RWPE1 (cell line): ENCODE measurements around the gene LATS2.

Experiments
- CTCF ChIA-PET: fragments of 350-600 bp; sonication (Branson Sonifier 250); formaldehyde crosslinking; extraction: SDS; loops from one replicate; lab custom pipeline; 2021; lab: Yijun Ruan, JAX
- POLR2A ChIA-PET: fragments of 400-600 bp; formaldehyde crosslinking; extraction: SDS; loops from one replicate; lab custom pipeline; 2020; ENCODE audit warnings: antibody characterized with exemption; ENCODE audit not compliant: low non-redundant PET; lab: Yijun Ruan, JAX
- DNase-seq: peaks from one replicate; pipeline ENCODE4 v3.0.0; 2012; ENCODE audit warnings: low spot score
- H3K27ac ChIP-seq: fragments of 450-650 bp; 2 replicates; pipeline ENCODE4 v1.5.1; 2017
- TF ChIP-seq, protein P1 (sequence below): fragments of 450-650 bp; conservative IDR thresholded peaks from 2 replicates; pipeline ENCODE4 v1.5.1; 2017; ENCODE audit warnings: low read depth, mild to moderate bottlenecking

Gene LATS2

DNA sequence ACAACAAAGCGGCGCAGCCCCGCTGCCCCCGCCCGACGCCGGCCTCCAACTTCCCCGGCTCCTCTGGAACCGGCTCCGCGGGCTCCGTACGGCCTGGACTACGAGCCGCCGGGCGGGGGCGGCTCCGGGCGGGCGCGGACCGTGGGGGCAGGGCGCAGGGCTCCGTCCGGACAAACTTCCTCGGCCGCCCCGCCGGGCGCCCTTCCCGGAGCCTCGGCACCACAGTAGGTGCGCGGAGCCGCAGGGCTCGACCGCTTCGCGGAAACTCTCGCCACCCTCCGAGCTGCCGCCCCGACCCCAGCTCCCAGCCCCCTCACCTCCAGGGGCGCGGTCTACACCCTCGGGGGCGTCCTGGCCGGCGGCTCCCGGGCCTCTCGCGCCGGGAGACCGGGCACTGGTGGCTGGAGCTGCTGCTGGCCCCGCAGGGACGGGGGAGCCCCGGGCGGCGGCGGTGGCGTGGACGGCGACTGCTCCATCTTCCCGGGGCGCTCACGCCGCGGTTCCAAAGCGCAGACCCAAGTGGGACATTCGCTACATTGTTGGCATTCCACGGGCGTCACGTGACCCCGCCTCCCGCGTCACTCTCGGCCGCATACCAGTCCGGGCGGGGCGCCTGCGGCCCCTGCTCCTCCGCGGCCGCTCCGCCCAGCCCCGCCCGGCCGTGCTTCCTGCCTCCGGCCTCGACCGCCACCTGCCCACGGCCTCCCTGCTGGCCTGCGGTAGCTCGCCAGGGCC, at the start of gene LATS2:
LATS2 (minus strand) TSS at position 558 of the 735 bp plus-strand sequence. CDS start 15,560 bp downstream, outside the sequence.
- peak within 1 kb of the TSS; percentile 93 for H3K27ac ChIP-seq
- TF ChIP-seq, protein P1, sequence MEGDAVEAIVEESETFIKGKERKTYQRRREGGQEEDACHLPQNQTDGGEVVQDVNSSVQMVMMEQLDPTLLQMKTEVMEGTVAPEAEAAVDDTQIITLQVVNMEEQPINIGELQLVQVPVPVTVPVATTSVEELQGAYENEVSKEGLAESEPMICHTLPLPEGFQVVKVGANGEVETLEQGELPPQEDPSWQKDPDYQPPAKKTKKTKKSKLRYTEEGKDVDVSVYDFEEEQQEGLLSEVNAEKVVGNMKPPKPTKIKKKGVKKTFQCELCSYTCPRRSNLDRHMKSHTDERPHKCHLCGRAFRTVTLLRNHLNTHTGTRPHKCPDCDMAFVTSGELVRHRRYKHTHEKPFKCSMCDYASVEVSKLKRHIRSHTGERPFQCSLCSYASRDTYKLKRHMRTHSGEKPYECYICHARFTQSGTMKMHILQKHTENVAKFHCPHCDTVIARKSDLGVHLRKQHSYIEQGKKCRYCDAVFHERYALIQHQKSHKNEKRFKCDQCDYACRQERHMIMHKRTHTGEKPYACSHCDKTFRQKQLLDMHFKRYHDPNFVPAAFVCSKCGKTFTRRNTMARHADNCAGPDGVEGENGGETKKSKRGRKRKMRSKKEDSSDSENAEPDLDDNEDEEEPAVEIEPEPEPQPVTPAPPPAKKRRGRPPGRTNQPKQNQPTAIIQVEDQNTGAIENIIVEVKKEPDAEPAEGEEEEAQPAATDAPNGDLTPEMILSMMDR = 0 out of 2 replicates have a peak, but pooled peaks have one; percentile 15
- POLR2A ChIA-PET = no interaction called here
- CTCF ChIA-PET = interaction anchor here (0.6 kb wide), 1 partner anchor 412 kb away, joined by 3 read pairs; no protein-coding TSS in a partner anchor
- peak; percentile 92 for DNase-seq

- TF ChIP-seq, protein P1 = no peak
- H3K27ac ChIP-seq = no peak overlapping the region
- no peak for DNase-seq
- ChIA-PET POLR2A (no interaction called here), CTCF (interaction anchor here (0.7 kb wide), 1 partner anchor 183 kb away, joined by 4 read pairs; no protein-coding TSS in a partner anchor)
These were observed 47.8 kb upstream of the LATS2 start for GRCh38 chr13:21109168-21109567.

GRCh38 chr13:21106089-21106488, 44.7 kb upstream of the LATS2 start:
- CTCF ChIA-PET = no interaction called here
- POLR2A ChIA-PET = no interaction called here
- no peak overlapping the region for H3K27ac ChIP-seq
- TF ChIP-seq, protein P1 = no peak
- DNase-seq = no peak

DNA sequence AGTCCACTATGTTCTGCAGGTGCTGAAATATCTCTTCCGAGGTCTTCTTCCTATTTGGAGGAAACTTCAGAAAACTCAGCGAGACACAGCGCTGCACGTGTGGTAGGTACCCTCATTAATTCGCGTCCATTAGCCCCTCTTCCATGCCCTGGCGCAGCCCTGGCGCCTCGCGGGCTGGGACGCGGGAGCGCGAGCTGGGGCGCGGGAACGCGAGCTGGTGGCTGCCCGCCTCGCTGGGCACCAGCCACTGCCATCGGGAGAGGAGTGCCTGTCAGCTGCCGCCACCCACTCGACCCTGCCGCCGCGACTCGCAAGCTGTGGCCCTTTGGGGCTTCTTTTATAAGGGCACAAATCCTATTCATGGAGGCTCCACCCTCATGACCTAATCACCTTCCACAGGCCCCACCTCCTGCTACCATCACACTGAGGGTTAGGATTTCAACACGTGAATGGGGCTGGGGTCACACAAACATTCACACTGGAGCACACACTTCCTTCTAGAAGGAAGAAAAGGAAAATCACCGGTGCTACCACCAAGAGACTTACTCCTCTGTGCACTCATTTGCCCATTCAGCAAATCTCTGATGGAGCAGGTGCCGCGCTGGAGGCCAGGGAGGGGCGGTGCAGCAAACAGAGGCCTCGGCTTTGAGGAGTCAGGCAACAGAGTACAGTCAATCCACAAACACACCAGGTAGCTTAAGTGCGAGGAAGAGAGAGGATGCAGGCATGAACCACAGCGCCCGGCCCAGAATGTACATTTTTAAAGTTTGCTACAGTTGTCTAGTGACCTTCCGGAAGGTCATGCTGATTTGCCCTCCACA, 43.0 kb upstream of the LATS2 start:
- no peak overlapping the region for H3K27ac ChIP-seq
- TF ChIP-seq, protein P1 = no peak
- DNase-seq = no peak
- ChIA-PET POLR2A (no interaction called here), CTCF (no interaction called here)

DNA sequence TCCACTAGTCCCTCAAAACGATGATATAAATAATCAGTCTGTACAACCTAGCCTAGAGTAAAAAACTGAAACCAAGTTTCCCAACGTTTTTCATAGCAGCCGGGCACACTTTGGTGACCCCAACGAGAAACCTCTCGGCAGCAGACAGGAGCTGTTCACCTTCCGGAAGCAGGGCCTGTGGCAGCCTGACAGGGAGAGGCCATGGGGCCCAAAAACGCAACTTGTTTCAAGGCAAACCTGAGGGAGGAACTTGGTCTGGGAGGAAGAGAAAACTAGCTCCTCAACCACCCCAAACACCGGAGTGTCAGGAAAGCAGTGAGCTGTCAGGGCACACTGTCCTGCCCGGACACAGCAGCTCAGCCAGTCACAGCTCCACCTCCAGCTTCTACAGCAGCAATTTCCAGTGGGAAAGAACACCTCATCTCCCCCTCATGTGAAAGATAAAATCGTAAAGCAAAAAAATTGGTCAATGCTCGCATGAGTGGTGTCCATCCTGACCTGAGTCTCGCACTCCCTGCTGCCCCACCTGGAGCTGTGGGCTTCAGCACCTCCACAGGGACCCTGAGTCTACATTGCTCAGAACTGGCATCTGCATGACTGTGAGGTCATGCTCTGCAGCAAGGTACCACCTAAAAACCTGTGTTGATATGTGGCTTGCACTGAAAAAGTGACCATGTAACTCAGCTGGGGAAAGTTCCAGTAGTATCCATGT, 40.6 kb upstream of the LATS2 start:
- DNase-seq = no peak
- POLR2A ChIA-PET = no interaction called here
- CTCF ChIA-PET = interaction anchor here (0.6 kb wide), 4 partner anchors 13 to 540 kb away, joined by 3 to 4 read pairs (median 3); no protein-coding TSS in a partner anchor
- H3K27ac ChIP-seq = no peak overlapping the region
- TF ChIP-seq, protein P1 = no peak
